HL-60/S4 treated with retinoic acid at 250 ng/mL for 4 days and 3 days (cell line): Measurements from ENCODE around the gene ZFAND3.
"Not testable (repeated sequence)": the region's sequence is repeated elsewhere in the genome, so short reads cannot be mapped to it uniquely, and the experiment has no call there.

Experiments used
- in situ Hi-C: fragments of 300-500 bp; cut with MboI; formaldehyde crosslinking; loops from 2 replicates; pipeline ENCODE4 v1.7.0; 2022; ENCODE audit warnings: low sequenced_read_pairs

Gene ZFAND3

GRCh38 chr6:37891072-37891471, 71.5 kb downstream of the ZFAND3 start:
- in situ Hi-C loops, result no loop called here

- in situ Hi-C loops, result no loop called here
Observed at GRCh38 chr6:37893257-37893656, 73.7 kb downstream of the ZFAND3 start.

- in situ Hi-C loops, result not testable (repeated sequence)
Observed at GRCh38 chr6:37893734-37894133, 74.2 kb downstream of the ZFAND3 start.

- in situ Hi-C loops, result no loop called here
Observed at GRCh38 chr6:37894585-37894984, 75.1 kb downstream of the ZFAND3 start.

- in situ Hi-C loops, result no loop called here
Observed at GRCh38 chr6:37897321-37897720, 77.8 kb downstream of the ZFAND3 start.

GRCh38 chr6:37897818-37898515, 78.4 kb downstream of the ZFAND3 start:
- in situ Hi-C loops, result no loop called here

- in situ Hi-C loops, result no loop called here
Observed at GRCh38 chr6:37903351-37904340, 84.1 kb downstream of the ZFAND3 start.

- in situ Hi-C loops, result no loop called here
Observed at GRCh38 chr6:37904590-37904989, 85.1 kb downstream of the ZFAND3 start.

- in situ Hi-C loops, result no loop called here
Observed at GRCh38 chr6:37906121-37906520, 86.6 kb downstream of the ZFAND3 start.

GRCh38 chr6:37910998-37911397, 91.5 kb downstream of the ZFAND3 start:
- in situ Hi-C loops, result no loop called here

GRCh38 chr6:37913210-37913609, 93.7 kb downstream of the ZFAND3 start:
- in situ Hi-C loops, result no loop called here

- in situ Hi-C loops, result no loop called here
Observed at GRCh38 chr6:37915463-37915862, 95.9 kb downstream of the ZFAND3 start.

GRCh38 chr6:37916149-37916548, 96.6 kb downstream of the ZFAND3 start:
- in situ Hi-C loops, result no loop called here

GRCh38 chr6:37916675-37917074, 97.1 kb downstream of the ZFAND3 start:
- in situ Hi-C loops, result no loop called here

- in situ Hi-C loops, result no loop called here
Observed at GRCh38 chr6:37917566-37917965, 98.0 kb downstream of the ZFAND3 start.

GRCh38 chr6:37919417-37920157, 100.1 kb downstream of the ZFAND3 start:
- in situ Hi-C loops, result no loop called here

- in situ Hi-C loops, result no loop called here
Observed at GRCh38 chr6:37920667-37921066, 101.1 kb downstream of the ZFAND3 start.

GRCh38 chr6:37922563-37922962, 103.0 kb downstream of the ZFAND3 start:
- in situ Hi-C loops, result no loop called here

- in situ Hi-C loops, result no loop called here
Observed at GRCh38 chr6:37923514-37923913, 104.0 kb downstream of the ZFAND3 start.

GRCh38 chr6:37926661-37927060, 107.1 kb downstream of the ZFAND3 start:
- in situ Hi-C loops, result no loop called here

GRCh38 chr6:37928217-37928616, 108.7 kb downstream of the ZFAND3 start:
- in situ Hi-C loops, result no loop called here
